Stimulated activated CD8-positive, alpha-beta memory T cell treated with anti-CD3 and anti-CD28 coated beads, Interleukin-2, amount 100 ng/mL, for 1 hour (primary cell): ENCODE measurements around the gene SERPINA7.
"Not testable (repeated sequence)": the region's sequence is repeated elsewhere in the genome, so short reads cannot be mapped to it uniquely, and the experiment has no call there.

Experiments
- DNase-seq, 2 donors: peaks; one replicate each; pipeline ENCODE4 v3.0.0-alpha.2; 2020; ENCODE audit warnings: low read depth in 2 of 2

The SERPINA7 gene, protein sequence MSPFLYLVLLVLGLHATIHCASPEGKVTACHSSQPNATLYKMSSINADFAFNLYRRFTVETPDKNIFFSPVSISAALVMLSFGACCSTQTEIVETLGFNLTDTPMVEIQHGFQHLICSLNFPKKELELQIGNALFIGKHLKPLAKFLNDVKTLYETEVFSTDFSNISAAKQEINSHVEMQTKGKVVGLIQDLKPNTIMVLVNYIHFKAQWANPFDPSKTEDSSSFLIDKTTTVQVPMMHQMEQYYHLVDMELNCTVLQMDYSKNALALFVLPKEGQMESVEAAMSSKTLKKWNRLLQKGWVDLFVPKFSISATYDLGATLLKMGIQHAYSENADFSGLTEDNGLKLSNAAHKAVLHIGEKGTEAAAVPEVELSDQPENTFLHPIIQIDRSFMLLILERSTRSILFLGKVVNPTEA

DNA sequence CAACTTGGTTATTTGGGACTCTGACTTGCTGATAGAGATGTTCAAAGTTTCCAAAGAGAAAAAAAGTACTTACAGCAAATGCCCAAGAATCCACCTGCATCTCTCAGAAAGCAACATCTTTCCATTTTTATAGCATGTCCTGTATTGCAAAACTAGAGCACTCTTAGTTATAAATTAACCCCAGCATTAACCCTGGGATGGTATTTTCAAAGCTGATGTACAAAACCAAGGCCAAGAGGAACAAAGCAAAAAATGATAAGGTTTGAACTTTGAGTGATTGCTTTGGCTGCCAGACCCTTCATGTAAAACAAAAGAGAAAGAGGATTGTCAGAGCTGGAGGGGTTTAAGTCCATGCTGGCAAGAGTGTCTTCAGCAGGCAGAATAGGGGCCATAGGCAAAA is at the start of gene SERPINA7:
TSS of gene SERPINA7 (minus strand) at position 103 of the 400 bp plus-strand sequence. CDS start 1,669 bp downstream, outside the sequence.
- DNase-seq = no peak

DNA sequence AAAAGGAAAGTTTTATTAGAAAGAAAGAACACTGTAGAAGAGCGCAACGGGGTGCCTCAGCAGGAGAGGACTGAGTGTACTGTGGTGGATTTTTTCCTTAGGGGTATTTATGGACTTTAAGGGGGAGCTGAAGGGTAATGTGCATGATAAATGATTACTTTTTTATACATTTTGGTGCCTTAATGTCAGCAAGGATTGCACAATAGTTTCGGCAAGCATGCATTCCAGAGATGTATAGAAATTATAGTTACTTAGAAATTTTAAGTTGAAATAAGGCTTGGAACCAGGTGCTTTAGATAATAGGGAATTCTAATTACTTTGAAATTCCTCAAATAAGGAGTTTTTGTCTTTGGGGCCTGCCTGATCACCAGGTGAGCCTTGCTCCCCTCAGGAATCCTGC is 30.5 kb upstream of the SERPINA7 start:
- no peak for DNase-seq

DNA sequence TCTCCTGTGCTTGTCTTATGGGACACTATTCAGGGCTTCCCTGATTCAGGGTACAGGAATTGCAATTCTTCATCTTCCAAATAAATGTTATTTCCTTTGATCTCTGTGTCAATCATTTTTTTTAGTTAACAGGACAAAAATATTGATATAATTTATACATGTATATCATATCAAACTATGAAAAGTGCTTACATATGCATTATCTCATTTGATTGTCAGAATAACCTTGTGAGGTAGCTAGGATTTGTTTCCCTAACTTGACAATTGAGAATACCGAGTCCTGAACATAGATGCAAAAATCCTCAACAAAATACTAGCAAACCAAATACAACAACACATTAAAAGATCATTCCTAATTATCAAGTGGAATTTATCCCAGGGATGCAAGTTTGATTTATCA is 11.5 kb upstream of the SERPINA7 start:
- no peak for DNase-seq

DNA sequence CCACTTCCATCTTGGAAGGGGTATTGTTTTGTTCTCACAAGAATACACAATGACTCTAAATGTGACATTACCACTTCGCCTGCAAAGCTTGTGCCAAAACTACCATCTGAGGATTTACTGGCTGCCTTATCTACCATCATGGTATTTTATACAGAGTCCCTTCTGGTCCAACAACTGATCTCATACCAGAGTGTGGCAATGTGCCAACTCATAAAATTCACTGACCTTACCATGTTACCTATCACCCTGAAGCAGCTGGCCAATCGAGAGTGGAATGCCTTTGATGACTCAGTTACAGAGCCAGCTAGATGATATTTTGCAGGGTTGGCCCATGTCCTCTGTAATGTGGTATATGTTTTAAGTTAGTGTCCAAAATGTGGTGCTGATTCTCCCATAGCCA is 3.8 kb upstream of the SERPINA7 start:
- DNase-seq = no peak

DNA sequence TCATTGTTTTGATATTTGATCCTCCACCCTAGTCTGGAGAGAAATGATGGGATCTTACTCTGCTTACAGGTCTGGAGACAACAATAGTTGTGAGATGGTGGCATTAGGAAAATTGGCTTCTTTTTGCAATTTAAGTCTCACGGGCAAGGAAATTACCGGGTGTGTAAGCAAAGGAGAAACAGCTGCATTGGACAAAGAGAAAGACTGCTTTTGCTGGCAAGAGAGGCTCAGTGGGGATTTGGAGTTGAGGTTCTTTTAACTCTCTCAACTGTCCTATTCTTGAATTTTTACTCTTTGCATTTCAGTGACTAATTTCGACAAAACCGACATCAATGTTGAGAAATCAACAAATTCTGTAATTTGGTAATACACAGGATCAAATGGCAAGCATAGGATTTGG is 2.3 kb upstream of the SERPINA7 start:
- DNase-seq = no peak

DNA sequence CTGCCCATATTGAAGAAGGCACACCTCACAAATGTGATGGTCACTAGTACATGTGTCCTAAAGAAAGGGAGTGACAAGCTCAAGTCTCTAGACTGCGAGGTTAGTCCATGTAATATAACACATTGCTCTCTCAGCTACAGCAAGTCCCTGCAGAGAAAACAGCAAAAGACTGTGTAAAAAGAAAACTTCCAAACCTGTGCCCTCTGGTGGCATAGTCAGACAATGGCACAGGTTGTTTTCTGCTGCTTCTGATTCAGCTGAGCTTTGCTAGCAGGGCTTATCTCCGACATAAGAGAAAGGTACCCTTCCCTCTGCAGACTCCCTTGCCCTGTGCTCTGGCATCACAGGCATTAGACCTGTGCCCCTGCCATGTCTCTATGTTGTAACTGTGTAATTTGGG is 1.4 kb upstream of the SERPINA7 start:
- DNase-seq = no peak

DNA sequence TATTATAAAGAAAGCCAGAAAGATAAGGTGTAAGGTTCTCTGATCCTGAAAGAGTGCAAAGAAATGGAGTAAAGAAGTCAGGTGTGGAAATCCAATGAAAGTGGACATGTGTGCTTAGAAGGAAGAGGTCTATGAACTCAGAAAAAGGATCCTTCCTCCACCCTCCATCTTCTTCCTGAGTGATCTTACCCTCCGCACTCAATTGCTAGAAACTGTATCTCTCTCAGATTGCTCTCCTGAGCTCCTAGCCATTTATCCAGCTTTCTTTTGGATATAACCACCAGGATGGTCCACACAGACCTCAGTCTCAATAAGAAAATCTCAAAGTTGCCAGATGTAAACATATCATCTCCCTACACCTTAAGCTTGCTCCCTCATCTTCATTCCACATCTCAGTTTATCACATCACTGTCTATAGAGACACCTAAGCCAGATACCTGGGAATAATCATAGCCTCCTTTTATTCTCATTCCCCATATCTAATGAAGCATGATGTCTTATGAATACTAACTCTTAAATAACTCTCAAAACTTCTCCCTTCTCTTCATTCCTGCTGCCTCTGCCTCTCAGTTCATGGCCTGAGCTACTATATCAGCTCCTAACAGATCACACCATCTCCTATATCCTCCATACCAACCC is 573 bp downstream of the SERPINA7 start:
- no peak for DNase-seq

DNA sequence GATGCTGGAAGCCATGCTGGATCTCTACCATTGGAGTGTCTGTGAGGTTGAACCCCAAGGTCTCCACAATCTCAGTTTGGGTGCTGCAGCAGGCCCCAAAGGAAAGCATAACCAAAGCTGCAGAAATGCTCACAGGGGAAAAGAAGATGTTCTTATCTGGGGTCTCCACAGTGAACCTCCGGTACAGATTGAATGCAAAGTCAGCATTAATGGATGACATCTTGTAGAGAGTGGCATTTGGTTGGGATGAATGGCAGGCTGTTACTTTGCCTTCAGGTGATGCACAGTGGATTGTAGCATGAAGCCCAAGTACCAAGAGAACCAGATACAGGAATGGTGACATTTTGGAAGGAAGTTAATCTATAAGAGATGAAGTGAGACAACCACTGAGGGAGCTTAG is 1.8 kb downstream of the SERPINA7 start:
- no peak for DNase-seq

DNA sequence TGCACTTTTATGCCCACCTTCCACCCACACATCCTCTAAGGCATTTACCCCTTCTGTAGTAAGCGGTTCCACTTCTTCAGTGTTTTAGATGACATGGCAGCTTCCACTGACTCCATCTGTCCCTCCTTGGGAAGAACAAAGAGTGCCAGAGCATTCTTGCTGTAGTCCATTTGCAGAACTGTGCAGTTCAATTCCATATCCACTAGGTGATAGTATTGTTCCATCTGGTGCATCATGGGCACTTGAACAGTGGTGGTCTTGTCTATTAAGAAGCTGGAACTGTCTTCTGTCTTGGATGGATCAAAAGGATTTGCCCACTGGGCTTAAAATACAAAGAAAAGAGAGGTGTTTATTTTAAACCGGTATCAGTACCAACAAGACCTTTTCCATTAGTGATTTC is 3.5 kb downstream of the SERPINA7 start:
- DNase-seq = no peak

DNA sequence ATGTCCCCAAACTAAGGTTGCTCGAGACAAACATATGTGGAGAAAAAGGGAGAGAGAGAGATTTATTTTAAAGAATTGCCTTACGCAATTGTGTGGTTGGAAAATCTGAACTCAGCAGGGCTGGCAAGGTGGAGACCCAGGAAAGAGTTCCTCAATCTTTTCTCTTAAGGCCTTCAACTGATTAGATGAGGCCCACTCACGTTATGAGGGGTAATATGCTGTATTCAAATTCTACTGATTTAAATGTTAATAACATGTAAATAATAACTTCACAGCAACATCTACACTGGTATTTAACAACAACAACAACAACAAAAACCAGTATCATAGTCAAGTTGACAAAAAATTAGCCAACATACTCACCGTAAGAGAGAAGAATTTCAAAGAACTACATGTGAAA is 14.6 kb downstream of the SERPINA7 start:
- no peak for DNase-seq

DNA sequence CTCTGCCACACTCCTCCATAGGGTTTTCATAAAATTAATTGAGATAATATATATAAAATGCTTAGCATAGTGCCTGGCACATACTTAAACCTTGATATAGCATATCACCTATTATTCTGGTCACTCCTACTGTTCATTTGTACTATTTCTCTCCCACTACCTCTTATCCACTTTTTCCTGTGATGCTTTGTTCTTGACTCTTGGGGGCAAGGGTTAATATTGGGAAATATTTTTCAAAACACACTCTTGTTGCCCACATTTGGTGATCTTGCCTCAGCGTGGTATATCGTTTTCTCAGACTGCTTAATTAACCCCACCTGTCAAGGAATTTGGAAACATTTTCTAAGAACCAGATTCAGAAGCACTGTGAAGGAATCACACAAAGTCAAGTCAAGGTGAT is 16.3 kb downstream of the SERPINA7 start:
- no peak for DNase-seq

DNA sequence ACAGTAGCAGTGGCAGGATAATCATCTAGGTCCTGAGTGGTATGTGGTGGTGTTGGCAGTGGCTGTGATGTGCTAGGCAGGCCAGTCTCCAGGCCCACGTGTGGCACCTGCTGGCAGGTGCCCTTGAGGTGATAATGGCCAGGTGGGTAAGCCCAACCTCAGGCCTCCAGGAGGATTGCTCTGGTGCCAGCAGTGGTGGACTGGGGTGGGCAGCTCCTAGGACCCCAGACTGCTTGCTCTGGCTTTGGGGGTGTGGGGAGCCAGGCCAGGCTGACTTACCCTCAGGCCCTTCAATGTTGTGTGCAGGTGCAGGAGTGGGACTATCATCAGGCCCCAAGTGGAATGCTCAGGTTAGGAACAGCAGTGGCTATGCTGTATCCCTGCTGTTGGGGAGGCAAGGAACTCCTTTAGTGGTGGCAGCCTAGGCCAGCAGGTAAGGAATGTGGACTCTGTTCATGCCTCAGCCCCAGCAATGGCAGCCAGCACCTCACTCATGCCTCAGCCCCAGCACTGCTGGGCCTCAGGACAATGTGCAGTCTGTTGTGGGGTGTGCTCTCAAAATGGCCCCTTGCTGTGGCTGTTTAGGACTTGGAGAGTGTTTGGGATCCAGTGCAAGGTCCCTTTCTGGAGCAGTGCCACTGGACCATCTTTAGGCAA is 24.3 kb downstream of the SERPINA7 start:
- no peak for DNase-seq

DNA sequence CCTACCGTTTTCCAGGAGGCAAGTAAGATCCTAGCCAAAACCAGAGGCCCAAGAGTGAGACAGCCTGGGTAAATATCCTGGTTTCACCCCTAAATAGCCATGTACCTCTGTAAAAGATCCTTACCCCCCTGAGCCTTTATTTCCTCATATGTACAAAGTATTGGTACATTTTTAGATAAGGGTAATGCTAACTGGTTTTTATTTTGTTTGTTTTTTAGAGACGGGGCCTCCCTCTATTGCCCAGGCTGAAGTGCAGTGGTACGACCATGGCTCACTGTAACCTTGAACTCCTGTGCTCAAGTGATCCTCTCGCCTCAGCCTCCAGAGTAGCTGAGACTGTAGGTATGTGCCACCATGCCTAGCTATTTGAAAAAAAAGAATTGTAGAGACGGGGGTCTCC is 29.4 kb downstream of the SERPINA7 start:
- DNase-seq = no peak

DNA sequence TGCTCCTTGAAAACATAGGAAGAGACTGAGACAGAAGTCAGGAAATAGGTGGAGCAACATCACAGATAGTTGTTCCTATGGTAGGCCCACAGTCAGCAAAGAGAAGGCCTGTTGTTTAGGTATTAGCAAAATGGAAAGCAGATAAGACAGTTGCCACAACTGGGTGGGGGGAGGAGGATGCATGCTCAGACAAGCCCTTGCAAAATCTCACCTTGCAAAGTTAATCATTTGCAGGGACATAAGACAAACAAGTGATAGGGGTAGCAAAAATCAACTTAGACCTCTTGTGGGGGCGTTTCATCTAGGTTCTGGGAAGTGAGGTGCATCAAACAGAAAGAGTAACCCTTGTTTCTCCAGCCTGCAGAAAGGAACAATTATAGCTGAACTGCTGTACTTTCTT is 30.7 kb downstream of the SERPINA7 start:
- no peak for DNase-seq

DNA sequence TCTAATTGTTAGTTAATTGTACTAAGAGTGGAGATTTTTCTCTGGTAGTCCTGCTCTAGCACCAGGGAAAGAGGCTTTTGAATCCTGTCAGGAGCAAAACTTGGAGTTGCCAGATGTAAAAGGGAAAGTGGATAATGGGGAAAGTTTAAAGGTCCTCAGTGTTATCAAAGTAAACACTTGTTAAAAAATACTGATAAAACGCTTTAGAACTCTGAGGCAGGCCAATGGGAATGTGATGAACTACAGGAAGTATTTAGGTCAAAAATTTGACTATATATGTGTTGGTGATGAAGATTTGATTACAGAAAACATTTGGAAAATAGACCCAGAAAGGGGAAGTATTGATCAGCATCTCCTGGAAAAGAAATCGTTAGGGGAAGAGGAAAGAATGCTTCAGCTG is 32.8 kb downstream of the SERPINA7 start:
- no peak for DNase-seq

DNA sequence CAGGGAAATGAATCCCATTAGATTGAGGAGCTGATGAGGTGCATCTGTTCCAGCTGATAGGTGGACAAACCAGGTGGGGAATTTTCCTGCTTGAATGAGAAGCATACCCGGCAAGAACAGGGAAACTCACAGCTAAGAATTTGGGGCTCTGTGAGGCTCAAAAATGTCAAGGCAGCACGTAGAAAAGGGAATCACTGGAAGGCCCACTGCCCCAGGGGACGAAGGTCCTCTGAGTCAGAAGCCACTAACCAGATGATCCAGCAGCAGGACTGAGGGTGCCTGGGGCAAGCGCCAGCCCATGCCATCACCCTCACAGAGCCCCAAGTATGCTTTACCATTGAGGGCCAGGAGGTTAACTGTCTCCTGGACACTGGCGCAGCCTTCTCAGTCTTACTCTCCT is 37.9 kb downstream of the SERPINA7 start:
- DNase-seq = not testable (repeated sequence)

DNA sequence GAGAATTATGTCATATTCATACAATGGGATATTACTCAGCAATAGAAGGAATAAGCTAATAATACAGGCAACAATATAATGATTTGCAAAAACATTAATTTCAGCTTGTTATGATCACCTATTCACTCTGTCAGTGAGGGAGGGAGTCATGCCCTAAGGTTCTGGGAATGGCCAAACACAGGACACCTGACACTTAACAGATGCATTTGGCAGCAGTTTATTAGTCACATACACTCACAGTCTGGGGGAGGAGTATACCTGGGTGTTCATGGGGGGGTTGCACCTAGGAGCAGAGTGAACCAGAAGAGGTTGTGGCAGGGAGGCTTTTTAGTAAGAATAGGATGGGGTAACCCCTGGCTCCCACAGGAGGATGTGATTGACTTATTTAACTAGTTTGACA is 38.3 kb downstream of the SERPINA7 start:
- no peak for DNase-seq

DNA sequence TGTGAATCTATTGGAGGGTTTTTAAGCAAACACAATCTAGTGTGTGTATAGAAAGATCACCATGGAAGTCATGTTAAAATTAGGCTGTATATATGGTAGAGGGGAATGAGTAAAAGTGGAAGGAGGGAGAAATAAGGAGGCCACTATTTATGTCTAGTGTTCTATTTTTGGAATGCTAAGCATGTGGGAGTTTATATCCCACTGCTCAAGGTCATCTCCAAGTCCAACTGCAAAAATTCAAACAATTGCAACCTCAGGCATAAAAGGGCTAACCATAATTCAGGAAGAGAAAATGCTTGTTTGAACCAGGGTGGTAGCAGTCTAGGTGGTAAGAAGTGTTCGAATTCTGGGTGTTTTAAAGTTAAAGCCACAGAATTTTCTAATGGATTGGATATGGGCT is 39.2 kb downstream of the SERPINA7 start:
- DNase-seq = no peak

DNA sequence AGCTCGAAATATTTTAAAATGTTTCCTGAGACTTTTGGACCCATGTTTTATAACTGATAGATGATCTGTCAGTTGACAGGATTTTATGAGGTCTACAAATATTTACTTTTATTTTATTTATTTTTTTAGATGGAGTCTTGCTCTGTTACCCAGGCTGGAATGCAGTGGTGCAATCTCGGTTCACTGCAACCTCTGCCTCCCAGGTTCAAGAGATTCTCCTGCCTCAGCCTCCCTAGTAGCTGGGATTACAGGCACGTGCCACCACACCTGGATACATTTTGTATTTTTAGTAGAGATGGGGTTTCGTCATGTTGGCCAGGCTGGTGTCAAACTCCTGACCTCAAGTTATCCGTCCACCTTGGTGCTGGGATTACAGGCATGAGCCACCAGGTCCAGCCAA is 50.0 kb downstream of the SERPINA7 start:
- not testable (repeated sequence) for DNase-seq
